ENCODE data around the gene ZNF208. TPM values are rescaled to one million over a fixed set of nuclear protein-coding genes. Genes with fewer than 3 reads are reported as not detected.
"Not testable (repeated sequence)": the region's sequence is repeated elsewhere in the genome, so short reads cannot be mapped to it uniquely, and the experiment has no call there.

Gene ZNF208
- total RNA-seq (0.35 TPM), polyA plus RNA-seq (ENCODE audit: insufficient read depth in 1 of 8, insufficient read length in 8 of 8, low replicate concordance in 1 of 8) (under 1 TPM; 0.27 to 0.85 (median 0.52) TPM)
- long read RNA-seq, donor 1 = 0 reads
- long read RNA-seq, donor 2, partial matches to known transcripts = 0 of 1 reads
- long read RNA-seq, donor 2, other reads (novel, unspliced or antisense) = 0 of 1 reads
- long read RNA-seq, donor 3 = 0 reads
- long read RNA-seq, donor 4 = 0 reads
- long read RNA-seq, donor 5 = 0 reads
- long read RNA-seq, donor 6 = 0 reads
- long read RNA-seq, donor 7 = 0 reads
- long read RNA-seq, donor 8 = 0 reads
- long read RNA-seq, donor 9 = 0 reads
- long read RNA-seq, donor 10 = 0 reads
- long read RNA-seq, donor 11 = 0 reads

DNA sequence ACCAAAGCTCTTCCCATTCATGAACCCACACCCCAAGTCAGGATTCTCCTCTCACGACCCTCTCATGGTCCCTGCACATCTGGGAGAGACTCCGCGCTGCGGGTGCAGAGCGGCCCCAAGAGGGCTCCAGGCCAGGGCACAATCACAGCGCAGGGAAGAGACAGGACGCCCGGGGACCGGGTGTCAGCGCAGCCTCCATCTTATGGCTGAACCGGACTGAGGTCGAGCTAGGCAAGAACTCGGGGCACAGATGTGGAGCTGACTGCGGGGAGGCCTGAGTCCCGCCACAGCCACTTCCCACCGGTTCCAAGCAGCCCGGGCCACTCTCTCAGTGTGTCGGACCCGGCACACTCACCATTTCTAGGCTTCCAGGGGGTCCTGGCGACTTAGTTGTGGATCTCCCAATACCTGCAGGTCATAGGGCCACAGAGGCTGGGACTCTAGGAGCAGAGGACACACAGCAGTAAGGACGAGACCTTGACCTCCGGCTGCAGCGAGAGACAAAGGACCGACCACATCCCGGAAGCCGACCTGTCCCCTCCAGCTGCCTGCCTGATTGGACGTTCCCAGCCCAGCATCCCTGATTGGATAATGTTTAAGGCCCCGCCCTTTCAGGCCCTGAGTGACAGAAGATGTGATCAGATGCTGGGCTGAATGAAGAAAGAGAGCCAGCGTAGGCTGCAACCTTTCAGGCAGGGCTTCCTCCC is at the start of gene ZNF208:
ZNF208 (minus strand) TSS at position 507 of the 707 bp plus-strand sequence; CDS start at position 358, 149 bp downstream.
- not testable (repeated sequence) for DNase-seq; H3K4me3 ChIP-seq (ENCODE audit: low read length); H3K9me3 ChIP-seq (replicated peaks; ENCODE audit: control insufficient read depth, low read depth, low read length); H3K27me3 ChIP-seq (ENCODE audit: control insufficient read depth, insufficient read depth, low read length); H3K27ac ChIP-seq (ENCODE audit: low read length); H3K36me3 ChIP-seq (ENCODE audit: control insufficient read depth, insufficient read depth, low read length); H3K4me1 ChIP-seq (ENCODE audit: control insufficient read depth, insufficient read depth, low read length)
- WGBS (ENCODE audit: insufficient coverage) = 5% methylated on average over 25 of the region's 29 CpGs

DNA sequence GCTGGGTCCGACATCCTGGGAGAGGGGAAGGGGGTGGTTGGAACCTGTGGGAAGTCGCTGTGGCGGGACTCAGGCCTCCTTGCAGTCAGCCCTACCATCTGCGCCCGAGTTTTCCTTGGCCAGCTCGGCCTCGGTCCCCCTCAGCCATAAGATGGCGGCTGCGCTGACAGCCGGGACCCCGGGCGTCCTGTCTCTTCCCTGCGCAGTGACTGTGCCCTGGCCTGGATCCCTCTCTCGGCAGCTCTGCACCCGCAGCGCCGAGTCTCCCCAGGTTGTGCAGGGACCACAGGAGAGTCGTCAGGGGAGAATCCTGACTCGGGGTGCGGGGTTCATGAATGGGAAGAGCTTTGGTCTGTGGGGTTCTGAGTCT is 41.9 kb upstream of the ZNF208 start:
- no peaks in the 10 kb centered on the region for H3K27me3 ChIP-seq (ENCODE audit: control insufficient read depth, insufficient read depth, low read length)
- peak overlapping the region; percentile 61 for H3K4me3 ChIP-seq (ENCODE audit: low read length)
- peak overlapping the region; percentile 72 for H3K27ac ChIP-seq (ENCODE audit: low read length)
- DNase-seq = no peak
- H3K9me3 ChIP-seq (replicated peaks; ENCODE audit: control insufficient read depth, low read depth, low read length) = peaks cover 8% of the 10 kb centered on the region
- WGBS (ENCODE audit: insufficient coverage) = 4% methylated on average over 12 of the region's 20 CpGs
- H3K4me1 ChIP-seq (ENCODE audit: control insufficient read depth, insufficient read depth, low read length) = no peaks in the 10 kb centered on the region
- H3K36me3 ChIP-seq (ENCODE audit: control insufficient read depth, insufficient read depth, low read length) = no peaks in the 10 kb centered on the region

DNA sequence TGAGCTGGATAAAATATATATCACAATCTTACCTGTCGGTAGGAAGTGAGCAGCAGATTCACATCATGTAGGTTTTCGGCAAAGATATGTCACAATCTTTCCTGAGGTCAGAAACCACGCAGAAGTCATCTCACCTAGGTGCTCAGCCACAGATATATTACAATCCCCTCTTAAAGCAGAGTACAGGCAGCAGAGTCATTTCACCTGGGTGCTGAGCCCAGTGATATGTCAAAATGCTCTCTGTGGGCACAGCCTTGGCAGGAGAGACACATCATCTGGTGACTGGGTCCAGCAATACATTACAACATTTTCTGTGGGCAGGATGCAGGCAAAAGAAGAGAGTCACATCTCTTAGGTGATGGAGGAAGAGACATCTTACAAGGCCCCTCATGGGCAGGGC is 30.4 kb upstream of the ZNF208 start:
- not testable (repeated sequence) for H3K36me3 ChIP-seq (ENCODE audit: control insufficient read depth, insufficient read depth, low read length); H3K27me3 ChIP-seq (ENCODE audit: control insufficient read depth, insufficient read depth, low read length); H3K4me1 ChIP-seq (ENCODE audit: control insufficient read depth, insufficient read depth, low read length); DNase-seq; H3K27ac ChIP-seq (ENCODE audit: low read length); H3K4me3 ChIP-seq (ENCODE audit: low read length)
- H3K9me3 ChIP-seq (replicated peaks; ENCODE audit: control insufficient read depth, low read depth, low read length) = peaks cover 20% of the 10 kb centered on the region
- 80% methylated on average over 1 of the region's 3 CpGs for WGBS (ENCODE audit: insufficient coverage)

DNA sequence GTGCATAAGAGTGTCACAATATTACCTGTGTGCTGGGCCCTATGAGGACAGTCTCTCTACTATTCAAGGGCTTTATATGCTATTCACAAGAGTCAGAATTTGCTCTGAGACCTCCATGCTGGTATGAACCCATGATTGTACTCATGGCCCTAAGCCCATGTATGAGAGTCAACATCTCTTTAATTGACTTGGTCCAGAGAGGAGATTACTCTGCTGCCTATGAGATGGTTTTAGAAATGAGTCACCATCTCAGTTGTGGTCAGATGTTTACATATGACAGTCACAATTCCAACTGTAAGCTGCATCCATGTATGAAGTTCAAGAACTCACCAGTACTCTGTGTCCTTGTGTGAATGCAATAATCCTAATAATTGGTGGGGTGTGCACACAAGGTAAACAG is 19.9 kb upstream of the ZNF208 start:
- Histone ChIP-seq H3K4me1 (ENCODE audit: control insufficient read depth, insufficient read depth, low read length) (no peaks in the 10 kb centered on the region), H3K36me3 (ENCODE audit: control insufficient read depth, insufficient read depth, low read length) (no peaks in the 10 kb centered on the region), H3K4me3 (ENCODE audit: low read length) (no peak overlapping the region), H3K27me3 (ENCODE audit: control insufficient read depth, insufficient read depth, low read length) (no peaks in the 10 kb centered on the region), H3K9me3 (replicated peaks; ENCODE audit: control insufficient read depth, low read depth, low read length) (peaks cover 31% of the 10 kb centered on the region), H3K27ac (ENCODE audit: low read length) (no peak overlapping the region)
- no peak for DNase-seq

DNA sequence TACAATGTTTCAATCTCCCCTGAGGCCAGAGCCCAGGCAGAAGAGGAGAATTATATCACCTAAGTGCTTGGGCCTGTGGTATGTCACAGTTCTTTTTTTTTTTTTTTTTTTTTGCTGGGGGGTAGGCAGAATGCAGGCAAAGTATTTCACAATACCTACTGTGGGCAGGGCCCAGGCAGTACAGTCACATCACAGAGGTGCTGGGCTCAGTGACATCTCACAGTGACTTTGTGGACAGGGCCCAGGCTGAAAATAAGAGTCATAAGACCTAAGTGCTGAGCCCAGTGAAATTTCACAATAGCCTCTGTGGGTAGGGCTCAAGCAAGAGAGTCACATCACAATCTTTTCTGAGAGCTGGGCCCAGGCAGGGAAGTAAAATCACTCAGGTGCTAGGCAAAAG is 15.9 kb upstream of the ZNF208 start:
- Histone ChIP-seq H3K4me1 (ENCODE audit: control insufficient read depth, insufficient read depth, low read length) (no peaks in the 10 kb centered on the region), H3K27ac (ENCODE audit: low read length) (no peak overlapping the region), H3K27me3 (ENCODE audit: control insufficient read depth, insufficient read depth, low read length) (no peaks in the 10 kb centered on the region), H3K36me3 (ENCODE audit: control insufficient read depth, insufficient read depth, low read length) (no peaks in the 10 kb centered on the region), H3K9me3 (replicated peaks; ENCODE audit: control insufficient read depth, low read depth, low read length) (peaks cover 34% of the 10 kb centered on the region), H3K4me3 (ENCODE audit: low read length) (no peak overlapping the region)
- no peak for DNase-seq

DNA sequence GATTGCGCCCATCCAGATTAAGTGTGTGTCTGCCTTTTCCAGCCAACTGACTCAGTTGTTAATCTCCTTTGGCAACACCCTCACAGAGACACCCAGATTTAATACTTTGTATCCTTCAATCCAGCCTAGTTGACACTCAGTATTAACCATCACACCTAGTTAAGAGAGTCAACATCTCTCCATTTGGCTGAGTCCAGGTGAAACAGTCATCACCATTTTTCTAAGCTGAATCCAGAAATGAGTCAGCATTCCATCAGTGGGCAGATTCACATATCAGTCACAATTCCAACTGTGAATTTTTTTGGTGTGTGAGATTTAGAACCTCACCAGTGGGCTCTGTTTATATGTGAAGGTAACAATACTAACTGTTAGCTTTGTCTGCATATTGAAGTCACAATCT is 14.8 kb upstream of the ZNF208 start:
- H3K4me1 ChIP-seq (ENCODE audit: control insufficient read depth, insufficient read depth, low read length); H3K27me3 ChIP-seq (ENCODE audit: control insufficient read depth, insufficient read depth, low read length); H3K4me3 ChIP-seq (ENCODE audit: low read length); H3K27ac ChIP-seq (ENCODE audit: low read length); H3K36me3 ChIP-seq (ENCODE audit: control insufficient read depth, insufficient read depth, low read length); DNase-seq: not testable (repeated sequence)
- H3K9me3 ChIP-seq (replicated peaks; ENCODE audit: control insufficient read depth, low read depth, low read length) = peaks cover 37% of the 10 kb centered on the region
- WGBS (ENCODE audit: insufficient coverage) = 90% methylated on average over 1 of the region's 1 CpG

DNA sequence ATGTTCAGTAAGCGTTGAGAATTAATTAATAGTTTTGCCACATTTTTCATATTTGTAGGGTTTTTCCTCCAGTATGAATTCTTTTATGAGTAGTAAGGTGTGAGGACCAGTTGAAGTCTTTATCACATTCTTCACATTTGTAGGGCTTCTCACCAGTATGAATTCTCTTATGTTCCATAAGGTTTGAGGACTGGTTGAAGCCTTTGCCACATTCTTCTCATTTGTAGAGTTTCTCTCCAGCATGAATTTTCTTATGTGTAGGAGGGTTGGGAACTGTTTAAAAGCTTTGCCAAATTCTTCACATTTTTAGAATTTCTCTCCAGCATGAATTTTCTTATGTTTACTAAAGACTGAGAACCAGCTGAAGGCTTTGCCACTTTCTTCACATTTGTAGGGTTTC is 40.3 kb downstream of the ZNF208 start:
- H3K4me3 ChIP-seq (ENCODE audit: low read length) = no peak overlapping the region
- H3K36me3 ChIP-seq (ENCODE audit: control insufficient read depth, insufficient read depth, low read length) = no peaks in the 10 kb centered on the region
- H3K27me3 ChIP-seq (ENCODE audit: control insufficient read depth, insufficient read depth, low read length) = no peaks in the 10 kb centered on the region
- peaks cover 16% of the 10 kb centered on the region for H3K9me3 ChIP-seq (replicated peaks; ENCODE audit: control insufficient read depth, low read depth, low read length)
- H3K27ac ChIP-seq (ENCODE audit: low read length) = no peak overlapping the region
- no peak for DNase-seq
- no CpG with 5 or more reads among the region's 1 CpG for WGBS (ENCODE audit: insufficient coverage)
- no peaks in the 10 kb centered on the region for H3K4me1 ChIP-seq (ENCODE audit: control insufficient read depth, insufficient read depth, low read length)

DNA sequence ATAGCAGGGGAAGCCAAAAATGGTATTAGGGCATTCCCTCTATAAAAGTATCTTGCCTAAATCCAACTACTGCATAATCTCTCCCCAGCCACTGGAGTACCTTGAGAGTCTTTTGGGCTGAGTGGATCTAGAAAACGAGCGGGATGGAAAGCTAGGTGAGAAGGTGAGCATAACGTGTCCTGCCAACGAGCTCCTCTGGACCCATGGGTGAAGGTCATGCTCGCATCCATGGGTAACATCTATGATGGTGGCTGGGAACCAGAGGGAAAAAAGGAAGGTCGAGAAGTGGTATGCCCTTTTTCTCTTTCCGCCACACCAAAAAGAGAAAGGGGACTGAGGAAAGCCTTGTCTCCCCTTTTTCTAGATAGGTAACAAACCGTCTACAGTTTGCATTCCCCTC is 63.0 kb downstream of the ZNF208 start:
- Histone ChIP-seq H3K9me3 (replicated peaks; ENCODE audit: control insufficient read depth, low read depth, low read length) (peaks cover 39% of the 10 kb centered on the region), H3K27ac (ENCODE audit: low read length) (no peak overlapping the region)
- DNase-seq = peak; percentile 0

DNA sequence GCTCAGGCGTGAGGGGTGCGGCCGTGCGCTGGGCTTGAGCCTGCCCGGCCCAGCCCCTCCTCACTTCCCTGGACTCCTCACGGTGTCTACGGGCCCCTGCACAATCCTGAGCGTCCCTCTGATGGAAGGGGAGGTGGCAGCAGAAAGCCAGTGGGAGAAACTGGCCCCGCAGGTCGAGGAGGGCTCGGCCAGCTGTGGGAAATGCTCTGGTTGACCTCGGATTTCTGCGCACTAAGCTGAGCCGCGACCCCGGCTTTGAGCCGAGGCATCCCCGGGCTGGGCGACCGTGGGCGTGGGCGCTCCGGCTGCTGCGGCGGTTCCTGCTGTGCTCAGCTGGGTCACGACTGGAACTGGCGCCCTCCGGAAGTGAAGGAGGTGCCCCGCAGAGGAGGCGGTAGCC is 70.1 kb downstream of the ZNF208 start:
- Histone ChIP-seq H3K27ac (ENCODE audit: low read length) (no peak overlapping the region), H3K27me3 (ENCODE audit: control insufficient read depth, insufficient read depth, low read length) (no peaks in the 10 kb centered on the region), H3K9me3 (replicated peaks; ENCODE audit: control insufficient read depth, low read depth, low read length) (peaks cover 14% of the 10 kb centered on the region), H3K4me3 (ENCODE audit: low read length) (no peak overlapping the region), H3K4me1 (ENCODE audit: control insufficient read depth, insufficient read depth, low read length) (no peaks in the 10 kb centered on the region), H3K36me3 (ENCODE audit: control insufficient read depth, insufficient read depth, low read length) (no peaks in the 10 kb centered on the region)
- no peak for DNase-seq
- 65% methylated on average over 30 of the region's 30 CpGs for WGBS (ENCODE audit: insufficient coverage)

More for the DNA sequence above, 63.0 kb downstream of the ZNF208 start:
- Histone ChIP-seq H3K27me3 (ENCODE audit: control insufficient read depth, insufficient read depth, low read length) (no peaks in the 10 kb centered on the region), H3K36me3 (ENCODE audit: control insufficient read depth, insufficient read depth, low read length) (no peaks in the 10 kb centered on the region), H3K4me1 (ENCODE audit: control insufficient read depth, insufficient read depth, low read length) (no peaks in the 10 kb centered on the region), H3K4me3 (ENCODE audit: low read length) (no peak overlapping the region)
- WGBS (ENCODE audit: insufficient coverage) = 64% methylated on average over 5 of the region's 8 CpGs

DNA sequence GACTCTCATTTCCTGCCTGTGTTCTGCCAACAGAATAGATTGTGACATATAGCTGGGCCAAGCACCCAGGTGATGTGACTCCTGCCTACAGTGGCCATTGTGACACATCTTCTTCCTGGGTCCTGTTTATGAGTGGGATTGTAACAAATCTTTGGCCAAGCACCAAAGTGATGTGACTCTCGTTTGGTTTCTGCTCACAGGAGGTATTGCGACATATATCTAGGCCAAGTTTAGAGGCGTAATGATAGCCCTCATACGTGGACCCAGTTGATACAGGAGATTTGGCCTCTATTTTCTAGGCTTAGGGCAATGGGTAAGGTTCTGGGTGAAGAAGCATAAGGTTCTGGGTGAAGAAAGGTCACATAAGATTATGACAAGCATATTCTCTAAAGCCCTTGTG is 76.2 kb downstream of the ZNF208 start:
- H3K27ac ChIP-seq (ENCODE audit: low read length) = no peak overlapping the region
- H3K27me3 ChIP-seq (ENCODE audit: control insufficient read depth, insufficient read depth, low read length) = no peaks in the 10 kb centered on the region
- no peaks in the 10 kb centered on the region for H3K4me1 ChIP-seq (ENCODE audit: control insufficient read depth, insufficient read depth, low read length)
- no peaks in the 10 kb centered on the region for H3K36me3 ChIP-seq (ENCODE audit: control insufficient read depth, insufficient read depth, low read length)
- no peak overlapping the region for H3K4me3 ChIP-seq (ENCODE audit: low read length)
- peaks cover 30% of the 10 kb centered on the region for H3K9me3 ChIP-seq (replicated peaks; ENCODE audit: control insufficient read depth, low read depth, low read length)
- DNase-seq = no peak
- no CpG with 5 or more reads among the region's 4 CpGs for WGBS (ENCODE audit: insufficient coverage)

All from muscle of leg (tissue), 16 donors.